ENCODE measurements around the gene GASK1B. TPM values are rescaled to one million over a fixed set of nuclear protein-coding genes. Genes with fewer than 3 reads are reported as not detected.

The GASK1B gene
- polyA plus RNA-seq, 3 donors from 2014 or later, result 0.36 to 0.54 TPM; not detected in 1

GRCh38 chr4:158201322-158201721, 28.5 kb upstream of the GASK1B start:
- Mint-ChIP-seq H3K4me3 (no peak overlapping the region), H3K27ac (no peak overlapping the region), H3K36me3 (no peaks in the 10 kb centered on the region), H3K9me3 (peaks cover 0 to 5% (median 0%) of the 10 kb centered on the region in 6 donors), H3K27me3 (ENCODE audit: low read depth in 3 of 3) (peaks cover 1 to 3% (median 2%) of the 10 kb centered on the region in 3 donors), H3K4me1 (no peaks in the 10 kb centered on the region)
- DNase-seq, result no peak

- Mint-ChIP-seq H3K4me1 (no peaks in the 10 kb centered on the region), H3K36me3 (no peaks in the 10 kb centered on the region), H3K27me3 (ENCODE audit: low read depth in 3 of 3) (peaks cover 0 to 3% (median 2%) of the 10 kb centered on the region in 3 donors), H3K27ac (no peak overlapping the region), H3K4me3 (no peak overlapping the region), H3K9me3 (peaks cover 0 to 2% (median 0%) of the 10 kb centered on the region in 6 donors)
- DNase-seq, result no peak
These were observed 27.4 kb upstream of the GASK1B start for GRCh38 chr4:158200214-158200613.

GRCh38 chr4:158197194-158197776, 24.5 kb upstream of the GASK1B start:
- no peaks in the 10 kb centered on the region for H3K36me3 Mint-ChIP-seq
- peaks cover 0 to 2% (median 0%) of the 10 kb centered on the region in 6 donors for H3K9me3 Mint-ChIP-seq
- H3K27me3 Mint-ChIP-seq (ENCODE audit: low read depth in 3 of 3), result peaks cover 0 to 3% (median 0%) of the 10 kb centered on the region in 3 donors
- no peak for DNase-seq
- H3K27ac Mint-ChIP-seq, result no peak overlapping the region
- no peak overlapping the region for H3K4me3 Mint-ChIP-seq
- no peaks in the 10 kb centered on the region for H3K4me1 Mint-ChIP-seq

- no peak for DNase-seq
- Mint-ChIP-seq H3K9me3 (peaks cover 0 to 2% (median 0%) of the 10 kb centered on the region in 6 donors), H3K4me3 (no peak overlapping the region), H3K4me1 (no peaks in the 10 kb centered on the region), H3K36me3 (no peaks in the 10 kb centered on the region), H3K27me3 (ENCODE audit: low read depth in 3 of 3) (peaks cover 0 to 2% (median 0%) of the 10 kb centered on the region in 3 donors), H3K27ac (no peak overlapping the region)
These were observed 22.5 kb upstream of the GASK1B start for GRCh38 chr4:158195297-158195696.

GRCh38 chr4:158193171-158193749, 20.4 kb upstream of the GASK1B start:
- Mint-ChIP-seq H3K4me3 (no peak overlapping the region), H3K9me3 (peaks cover 0 to 2% (median under 1%) of the 10 kb centered on the region in 6 donors), H3K36me3 (no peaks in the 10 kb centered on the region), H3K4me1 (no peaks in the 10 kb centered on the region), H3K27me3 (ENCODE audit: low read depth in 3 of 3) (peaks cover 0 to 2% (median 0%) of the 10 kb centered on the region in 3 donors), H3K27ac (no peak overlapping the region)
- DNase-seq, result no peak

- H3K27ac Mint-ChIP-seq, result no peak overlapping the region
- H3K36me3 Mint-ChIP-seq, result no peaks in the 10 kb centered on the region
- peaks cover 0 to 2% (median 0%) of the 10 kb centered on the region in 6 donors for H3K9me3 Mint-ChIP-seq
- no peaks in the 10 kb centered on the region for H3K4me1 Mint-ChIP-seq
- no peak for DNase-seq
- H3K27me3 Mint-ChIP-seq (ENCODE audit: low read depth in 3 of 3), result peaks cover 0 to 2% (median 0%) of the 10 kb centered on the region in 3 donors
- no peak overlapping the region for H3K4me3 Mint-ChIP-seq
These were observed 19.8 kb upstream of the GASK1B start for GRCh38 chr4:158192439-158193158.

- no peak for DNase-seq
- Mint-ChIP-seq H3K36me3 (no peaks in the 10 kb centered on the region), H3K4me1 (no peaks in the 10 kb centered on the region), H3K27me3 (ENCODE audit: low read depth in 3 of 3) (peaks cover 0 to 2% (median 0%) of the 10 kb centered on the region in 3 donors), H3K27ac (no peak overlapping the region), H3K9me3 (peaks cover 0 to 2% (median 0%) of the 10 kb centered on the region in 6 donors), H3K4me3 (no peak overlapping the region)
These were observed 17.9 kb upstream of the GASK1B start for GRCh38 chr4:158190718-158191117.

GRCh38 chr4:158189422-158189821, 16.6 kb upstream of the GASK1B start:
- H3K27me3 Mint-ChIP-seq (ENCODE audit: low read depth in 3 of 3), result peaks cover 0 to 2% (median 0%) of the 10 kb centered on the region in 3 donors

GRCh38 chr4:158186815-158187214, 14.0 kb upstream of the GASK1B start:
- Mint-ChIP-seq H3K4me3 (no peak overlapping the region), H3K9me3 (peaks cover 0 to 7% (median 1%) of the 10 kb centered on the region in 6 donors), H3K36me3 (no peaks in the 10 kb centered on the region), H3K4me1 (no peaks in the 10 kb centered on the region), H3K27me3 (ENCODE audit: low read depth in 3 of 3) (peaks cover 0 to 2% (median 2%) of the 10 kb centered on the region in 3 donors), H3K27ac (no peak overlapping the region)
- DNase-seq, result no peak

More at GRCh38 chr4:158189422-158189821, 16.6 kb upstream of the GASK1B start:
- no peak for DNase-seq
- H3K4me1 Mint-ChIP-seq, result no peaks in the 10 kb centered on the region
- peaks cover 0 to 4% (median 0%) of the 10 kb centered on the region in 6 donors for H3K9me3 Mint-ChIP-seq
- no peaks in the 10 kb centered on the region for H3K36me3 Mint-ChIP-seq
- no peak overlapping the region for H3K4me3 Mint-ChIP-seq
- H3K27ac Mint-ChIP-seq, result no peak overlapping the region

GRCh38 chr4:158182736-158183135, 9.9 kb upstream of the GASK1B start:
- H3K4me3 Mint-ChIP-seq, result no peak overlapping the region
- no peaks in the 10 kb centered on the region for H3K4me1 Mint-ChIP-seq
- no peak for DNase-seq
- peaks cover 0 to 2% (median 0%) of the 10 kb centered on the region in 3 donors for H3K27me3 Mint-ChIP-seq (ENCODE audit: low read depth in 3 of 3)
- H3K27ac Mint-ChIP-seq, result no peak overlapping the region
- no peaks in the 10 kb centered on the region for H3K36me3 Mint-ChIP-seq
- H3K9me3 Mint-ChIP-seq, result peaks cover 0 to 5% (median 2%) of the 10 kb centered on the region in 6 donors

- Mint-ChIP-seq H3K27ac (no peak overlapping the region), H3K36me3 (no peaks in the 10 kb centered on the region), H3K9me3 (peaks cover 0 to 5% (median 3%) of the 10 kb centered on the region in 6 donors), H3K4me3 (no peak overlapping the region), H3K4me1 (no peaks in the 10 kb centered on the region), H3K27me3 (ENCODE audit: low read depth in 3 of 3) (peaks cover 0 to 2% (median 0%) of the 10 kb centered on the region in 3 donors)
- DNase-seq, result no peak
These were observed 9.1 kb upstream of the GASK1B start for GRCh38 chr4:158181906-158182305.

- peaks cover 0 to 2% (median 0%) of the 10 kb centered on the region in 3 donors for H3K27me3 Mint-ChIP-seq (ENCODE audit: low read depth in 3 of 3)
- no peak overlapping the region for H3K4me3 Mint-ChIP-seq
- H3K27ac Mint-ChIP-seq, result no peak overlapping the region
- H3K4me1 Mint-ChIP-seq, result no peaks in the 10 kb centered on the region
- peaks cover 0 to 4% (median 3%) of the 10 kb centered on the region in 6 donors for H3K9me3 Mint-ChIP-seq
- no peak for DNase-seq
- H3K36me3 Mint-ChIP-seq, result no peaks in the 10 kb centered on the region
These were observed 6.6 kb upstream of the GASK1B start for GRCh38 chr4:158179465-158179864.

- H3K4me3 Mint-ChIP-seq, result no peak overlapping the region
- peaks cover 0 to 4% (median 2%) of the 10 kb centered on the region in 6 donors for H3K9me3 Mint-ChIP-seq
- H3K27me3 Mint-ChIP-seq (ENCODE audit: low read depth in 3 of 3), result peaks cover 0 to 4% (median 0%) of the 10 kb centered on the region in 3 donors
- no peak for DNase-seq
- no peaks in the 10 kb centered on the region for H3K36me3 Mint-ChIP-seq
- H3K4me1 Mint-ChIP-seq, result no peaks in the 10 kb centered on the region
- H3K27ac Mint-ChIP-seq, result no peak overlapping the region
These were observed 4.0 kb upstream of the GASK1B start for GRCh38 chr4:158176776-158177175.

- H3K4me1 Mint-ChIP-seq, result no peaks in the 10 kb centered on the region
- peaks cover 0 to 4% (median 2%) of the 10 kb centered on the region in 6 donors for H3K9me3 Mint-ChIP-seq
- H3K36me3 Mint-ChIP-seq, result no peaks in the 10 kb centered on the region
- peaks cover 0 to 7% (median 0%) of the 10 kb centered on the region in 3 donors for H3K27me3 Mint-ChIP-seq (ENCODE audit: low read depth in 3 of 3)
- no peak for DNase-seq
- H3K4me3 Mint-ChIP-seq, result no peak overlapping the region
- no peak overlapping the region for H3K27ac Mint-ChIP-seq
These were observed 3.3 kb upstream of the GASK1B start for GRCh38 chr4:158176108-158176507.
